HepG2 (cell line): ENCODE results near the gene KLHL17.

Experiments used
- ARNT ChIP-seq: fragments of 450-650 bp; IDR thresholded peaks from 2 replicates; pipeline ENCODE4 v1.6.1; 2017
- CEBPB ChIP-seq: IDR thresholded peaks from 2 replicates; pipeline ENCODE4 v1.6.1; 2011; ENCODE audit warnings: low read depth, low read length, improper control_type of control experiment, borderline replicate concordance
- CTCF ChIP-seq: sonication (generic); formaldehyde crosslinking; IDR thresholded peaks from 2 replicates; pipeline ENCODE4 v1.5.0; 2020; ENCODE audit warnings: mild to moderate bottlenecking, missing genetic modification reagents, moderate library complexity
- DPF2 ChIP-seq: sonication (generic); formaldehyde crosslinking; IDR thresholded peaks from 2 replicates; pipeline ENCODE4 v1.4.0; 2020; ENCODE audit warnings: mild to moderate bottlenecking, low read depth, missing genetic modification reagents, borderline replicate concordance
- IKZF1 ChIP-seq: fragments of 450-650 bp; IDR thresholded peaks from 2 replicates; pipeline ENCODE4 v1.7.1; 2016
- JUND ChIP-seq: sonication (generic); formaldehyde crosslinking; IDR thresholded peaks from 2 replicates; pipeline ENCODE4 v1.8.0; 2022; ENCODE audit warnings: mild to moderate bottlenecking, missing genetic modification reagents
- NR2F6 ChIP-seq, 2 experiments: IDR thresholded peaks; 2 replicates each; pipeline ENCODE4 v1.6.1; 2016; ENCODE audit warnings: antibody characterized with exemption in 1 of 2, mild to moderate bottlenecking in 1 of 2
- PHF8 ChIP-seq: sonication (generic); formaldehyde crosslinking; IDR thresholded peaks from 2 replicates; pipeline ENCODE4 v1.5.0; 2020; ENCODE audit warnings: missing genetic modification reagents
- POLR2A ChIP-seq, 2 experiments: IDR thresholded peaks; 2 replicates each; pipeline ENCODE4 v1.6.1; 2011; ENCODE audit warnings: low read depth in 2 of 2, low read length in 2 of 2, mild to moderate bottlenecking in 1 of 2, moderate library complexity in 1 of 2; ENCODE audit not compliant: insufficient read depth in 1 of 2
- POLR2AphosphoS5 ChIP-seq: IDR thresholded peaks from 2 replicates; pipeline ENCODE4 v1.6.1; 2012; ENCODE audit warnings: low read depth, low read length
- ZBTB2 ChIP-seq: sonication (generic); formaldehyde crosslinking; IDR thresholded peaks from 2 replicates; pipeline ENCODE4 v1.8.0; 2022; ENCODE audit warnings: low read depth, missing genetic modification reagents
- ZBTB3 ChIP-seq: sonication (generic); formaldehyde crosslinking; IDR thresholded peaks from 2 replicates; pipeline ENCODE4 v1.4.0; 2020; ENCODE audit warnings: low read depth, mild to moderate bottlenecking, moderate library complexity, missing genetic modification reagents, borderline replicate concordance
- ZIK1 ChIP-seq: sonication (generic); formaldehyde crosslinking; IDR thresholded peaks from 2 replicates; pipeline ENCODE4 v1.5.0; 2020; ENCODE audit warnings: mild to moderate bottlenecking, low read depth, missing genetic modification reagents, borderline replicate concordance
- ZMYM4 ChIP-seq: sonication (generic); formaldehyde crosslinking; IDR thresholded peaks from 2 replicates; pipeline ENCODE4 v1.8.1; 2023; ENCODE audit warnings: mild to moderate bottlenecking, missing genetic modification reagents

GRCh38 chr1:981491-981954 lies 21.1 kb downstream of the KLHL17 start:
- TF ChIP-seq ZMYM4 = no peak
- no peak for TF ChIP-seq ARNT
- no peak for TF ChIP-seq JUND
- no peak for TF ChIP-seq ZBTB3
- 0 out of 2 replicates have a peak, but pooled peaks have one; percentile 2 for TF ChIP-seq ZBTB2
- TF ChIP-seq NR2F6 (IDR thresholded peaks at IDR 0.05) = no peak
- no peak for TF ChIP-seq NR2F6 (CRISPR knock-in tag; IDR thresholded peaks at IDR 0.05)
- TF ChIP-seq CTCF (CRISPR knock-in tag) = no peak
- no peak for TF ChIP-seq POLR2AphosphoS5
- no peak for TF ChIP-seq IKZF1
- TF ChIP-seq DPF2 (CRISPR knock-in tag) = no peak
- no peak for TF ChIP-seq PHF8 (CRISPR knock-in tag)
- TF ChIP-seq ZIK1 = no peak
- TF ChIP-seq CEBPB = no peak
- TF ChIP-seq POLR2A (IDR thresholded peaks at IDR 0.05; ENCODE audit: insufficient read depth in 1 of 2, low read depth in 2 of 2, low read length in 2 of 2) = no peak
